ENCODE data around the gene MRPS7. TPM values are rescaled to one million over a fixed set of nuclear protein-coding genes. Genes with fewer than 3 reads are reported as not detected.
A peak's percentile ranks its signal among the peaks of the same experiment; 100 is the strongest.

The MRPS7 gene
- total RNA-seq, 4 donors from 2014 or later, result 68.5 to 118 (median 82.6) TPM

DNA sequence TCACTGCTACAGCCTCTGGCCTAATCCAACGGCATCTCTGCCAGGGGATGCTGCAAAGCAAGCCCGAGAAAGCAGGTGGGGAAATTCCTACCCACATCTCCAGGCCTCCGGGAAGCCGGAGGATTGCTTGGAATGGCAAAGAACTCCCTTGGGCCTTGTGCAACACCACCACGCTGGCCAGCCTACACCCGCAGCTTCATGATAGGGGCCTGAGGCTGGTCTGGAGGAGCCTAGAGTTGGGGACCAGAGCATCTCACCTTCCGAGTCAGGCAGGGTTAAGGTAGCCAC is 20.6 kb upstream of the MRPS7 start:
- Histone ChIP-seq H3K4me3 (no peak overlapping the region), H3K27me3 (no peaks in the 10 kb centered on the region), H3K9me3 (no peaks in the 10 kb centered on the region), H3K4me1 (peaks cover 9 to 33% of the 10 kb centered on the region in 2 donors), H3K36me3 (peaks cover 0 to 83% of the 10 kb centered on the region in 2 donors), H3K27ac (peak overlapping the region; percentile 72 to 87 (median 78))
- TF ChIP-seq, protein P1, sequence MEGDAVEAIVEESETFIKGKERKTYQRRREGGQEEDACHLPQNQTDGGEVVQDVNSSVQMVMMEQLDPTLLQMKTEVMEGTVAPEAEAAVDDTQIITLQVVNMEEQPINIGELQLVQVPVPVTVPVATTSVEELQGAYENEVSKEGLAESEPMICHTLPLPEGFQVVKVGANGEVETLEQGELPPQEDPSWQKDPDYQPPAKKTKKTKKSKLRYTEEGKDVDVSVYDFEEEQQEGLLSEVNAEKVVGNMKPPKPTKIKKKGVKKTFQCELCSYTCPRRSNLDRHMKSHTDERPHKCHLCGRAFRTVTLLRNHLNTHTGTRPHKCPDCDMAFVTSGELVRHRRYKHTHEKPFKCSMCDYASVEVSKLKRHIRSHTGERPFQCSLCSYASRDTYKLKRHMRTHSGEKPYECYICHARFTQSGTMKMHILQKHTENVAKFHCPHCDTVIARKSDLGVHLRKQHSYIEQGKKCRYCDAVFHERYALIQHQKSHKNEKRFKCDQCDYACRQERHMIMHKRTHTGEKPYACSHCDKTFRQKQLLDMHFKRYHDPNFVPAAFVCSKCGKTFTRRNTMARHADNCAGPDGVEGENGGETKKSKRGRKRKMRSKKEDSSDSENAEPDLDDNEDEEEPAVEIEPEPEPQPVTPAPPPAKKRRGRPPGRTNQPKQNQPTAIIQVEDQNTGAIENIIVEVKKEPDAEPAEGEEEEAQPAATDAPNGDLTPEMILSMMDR (IDR thresholded peaks at IDR 0.05 in 4 of 5, conservative IDR thresholded peaks at IDR 0.05 in 1 of 5), result no peak
- no peak for TF ChIP-seq POLR2A (IDR thresholded peaks at IDR 0.05)
- intact Hi-C loops (cut with DNase I; ENCODE audit: low total_unique reads) (no loop called here), in situ Hi-C loops (cut with MboI; ENCODE audit: low sequenced_read_pairs in 4 of 4) (no loop called here)
- DNase-seq, result peak in 1 of 2 donors; percentile 37
- no peak for ATAC-seq

DNA sequence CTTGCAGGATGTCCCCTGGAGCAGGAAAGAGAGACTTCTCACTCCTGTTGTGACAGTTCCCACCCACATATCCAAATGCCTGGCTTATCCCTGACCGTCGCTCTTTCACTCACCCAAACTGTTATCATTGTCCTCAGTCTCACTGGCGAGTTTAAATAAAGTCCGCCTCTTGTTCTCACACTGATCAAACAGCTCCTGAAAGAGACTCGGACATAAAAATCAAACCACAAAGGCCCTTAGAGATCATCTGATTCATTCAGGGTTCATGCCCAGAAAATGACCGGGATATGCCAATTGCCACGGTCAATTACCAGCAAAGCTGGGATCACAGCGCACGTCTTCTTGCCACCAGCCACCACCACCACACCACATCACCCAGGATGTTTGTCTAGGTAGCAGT is 20.2 kb upstream of the MRPS7 start:
- H3K36me3 ChIP-seq, result peaks cover 0 to 83% of the 10 kb centered on the region in 2 donors
- intact Hi-C loops (cut with DNase I; ENCODE audit: low total_unique reads), result no loop called here
- no peak for TF ChIP-seq POLR2A (IDR thresholded peaks at IDR 0.05)
- TF ChIP-seq, protein P1 (IDR thresholded peaks at IDR 0.05 in 4 of 5, conservative IDR thresholded peaks at IDR 0.05 in 1 of 5), result no peak
- in situ Hi-C loops (cut with MboI; ENCODE audit: low sequenced_read_pairs in 4 of 4), result no loop called here
- H3K4me3 ChIP-seq, result no peak overlapping the region
- DNase-seq, result no peak
- ATAC-seq, result no peak
- peak overlapping the region; percentile 72 to 87 (median 78) for H3K27ac ChIP-seq
- peaks cover 9 to 31% of the 10 kb centered on the region in 2 donors for H3K4me1 ChIP-seq
- no peaks in the 10 kb centered on the region for H3K27me3 ChIP-seq
- H3K9me3 ChIP-seq, result no peaks in the 10 kb centered on the region

DNA sequence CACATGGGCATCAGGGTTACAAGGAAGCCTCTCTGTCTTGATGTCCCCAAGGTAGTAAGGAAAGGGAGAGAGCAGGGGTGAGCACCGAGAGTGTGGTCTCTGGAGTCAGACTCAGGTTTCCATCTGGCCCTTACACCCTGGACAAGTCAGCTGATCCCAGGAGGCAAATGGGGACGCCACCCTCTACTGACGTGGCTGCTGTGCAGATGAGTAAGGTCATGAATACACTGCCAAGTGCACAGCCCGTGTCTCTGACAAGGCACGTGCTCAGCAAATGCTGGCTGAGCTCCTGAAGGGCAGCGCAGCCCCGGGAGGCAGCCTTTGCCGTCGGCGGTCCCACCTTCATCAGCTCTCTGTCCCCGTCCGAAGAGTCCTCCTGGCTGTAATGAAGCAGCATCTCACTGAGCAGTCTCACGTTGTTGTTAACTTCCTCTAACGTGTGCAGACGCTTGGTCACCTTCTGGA is 19.7 kb upstream of the MRPS7 start:
- DNase-seq, result peak; percentile 61 to 91

DNA sequence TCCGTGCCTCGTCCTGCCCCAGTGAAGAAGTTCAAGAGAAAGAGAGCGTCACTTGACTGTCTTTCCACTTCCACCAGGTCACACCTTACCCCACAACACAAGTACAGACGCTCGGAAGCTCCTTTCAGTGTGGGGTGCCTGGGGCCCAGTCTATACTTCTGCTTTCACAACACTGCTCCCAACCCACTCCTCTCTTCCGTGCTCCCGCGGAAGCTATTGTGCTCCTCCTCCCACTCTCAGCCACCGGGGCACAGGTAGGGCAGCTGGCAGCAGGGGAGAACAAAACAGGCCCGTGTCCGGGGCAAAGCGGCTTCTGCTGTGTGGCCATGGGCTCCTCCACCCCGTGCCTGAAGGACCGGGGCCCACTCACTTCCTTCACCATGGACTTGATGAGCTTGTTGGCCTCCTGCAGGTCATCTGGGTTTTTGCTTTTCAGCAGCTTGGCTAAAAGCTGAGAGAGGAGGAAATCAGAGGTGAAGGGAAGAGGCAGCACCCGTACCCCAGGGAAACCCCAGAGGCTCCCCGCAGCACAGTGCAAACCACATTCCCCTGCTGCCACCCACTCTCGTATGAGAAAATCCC is 19.1 kb upstream of the MRPS7 start:
- H3K4me3 ChIP-seq, result no peak overlapping the region
- no peak for TF ChIP-seq POLR2A (IDR thresholded peaks at IDR 0.05)
- TF ChIP-seq, protein P1 (IDR thresholded peaks at IDR 0.05 in 4 of 5, conservative IDR thresholded peaks at IDR 0.05 in 1 of 5), result no peak
- intact Hi-C loops (cut with DNase I; ENCODE audit: low total_unique reads) (loop anchor here (1.0 kb wide), 1 partner anchor 28 kb away; no protein-coding TSS in a partner anchor), in situ Hi-C loops (cut with MboI; ENCODE audit: low sequenced_read_pairs in 4 of 4) (no loop called here)
- H3K36me3 ChIP-seq, result peaks cover 0 to 79% of the 10 kb centered on the region in 2 donors
- no peaks in the 10 kb centered on the region for H3K9me3 ChIP-seq
- H3K27ac ChIP-seq, result peak overlapping the region; percentile 72 to 87 (median 78)
- ATAC-seq (no peak), DNase-seq (no peak)
- H3K27me3 ChIP-seq, result no peaks in the 10 kb centered on the region
- peaks cover 9 to 21% of the 10 kb centered on the region in 2 donors for H3K4me1 ChIP-seq

More for the DNA sequence above, 19.7 kb upstream of the MRPS7 start:
- in situ Hi-C loops (cut with MboI; ENCODE audit: low sequenced_read_pairs in 4 of 4), result no loop called here
- ATAC-seq, result peak; percentile 76 to 78
- H3K36me3 ChIP-seq, result peaks cover 0 to 79% of the 10 kb centered on the region in 2 donors
- peaks cover 9 to 26% of the 10 kb centered on the region in 2 donors for H3K4me1 ChIP-seq
- peak overlapping the region; percentile 72 to 87 (median 78) for H3K27ac ChIP-seq
- intact Hi-C loops (cut with DNase I; ENCODE audit: low total_unique reads), result loop anchor here (1.0 kb wide), 1 partner anchor 28 kb away; no protein-coding TSS in a partner anchor
- H3K9me3 ChIP-seq, result no peaks in the 10 kb centered on the region
- no peak overlapping the region for H3K4me3 ChIP-seq
- no peak for TF ChIP-seq POLR2A (IDR thresholded peaks at IDR 0.05)
- TF ChIP-seq, protein P1 (IDR thresholded peaks at IDR 0.05 in 4 of 5, conservative IDR thresholded peaks at IDR 0.05 in 1 of 5), result no peak
- no peaks in the 10 kb centered on the region for H3K27me3 ChIP-seq
